ENCODE results near the gene PDE7B.
A peak's percentile ranks its signal among the peaks of the same experiment; 100 is the strongest.
"Not testable (repeated sequence)": the region's sequence is repeated elsewhere in the genome, so short reads cannot be mapped to it uniquely, and the experiment has no call there.

Gene PDE7B

GRCh38 chr6:135850882-135851281, 619 bp upstream of the PDE7B start:
- DNase-seq (ENCODE audit: low read depth), result no peak

- no peak for DNase-seq (ENCODE audit: low read depth)
Measured at GRCh38 chr6:135852746-135853145, 1.2 kb downstream of the PDE7B start.

- DNase-seq (ENCODE audit: low read depth), result no peak
Measured at GRCh38 chr6:135853227-135853626, 1.7 kb downstream of the PDE7B start.

GRCh38 chr6:135853986-135854385, 2.5 kb downstream of the PDE7B start:
- DNase-seq (ENCODE audit: low read depth), result no peak

GRCh38 chr6:135854799-135855198, 3.3 kb downstream of the PDE7B start:
- DNase-seq (ENCODE audit: low read depth), result no peak

GRCh38 chr6:135858931-135859330, 7.4 kb downstream of the PDE7B start:
- DNase-seq (ENCODE audit: low read depth), result no peak

GRCh38 chr6:135860361-135860760, 8.9 kb downstream of the PDE7B start:
- no peak for DNase-seq (ENCODE audit: low read depth)

- no peak for DNase-seq (ENCODE audit: low read depth)
Measured at GRCh38 chr6:135861189-135861588, 9.7 kb downstream of the PDE7B start.

GRCh38 chr6:135864929-135865328, 13.4 kb downstream of the PDE7B start:
- not testable (repeated sequence) for DNase-seq (ENCODE audit: low read depth)

- DNase-seq (ENCODE audit: low read depth), result no peak
Measured at GRCh38 chr6:135866445-135867123, 15.1 kb downstream of the PDE7B start.

- DNase-seq (ENCODE audit: low read depth), result no peak
Measured at GRCh38 chr6:135867332-135867731, 15.8 kb downstream of the PDE7B start.

- no peak for DNase-seq (ENCODE audit: low read depth)
Measured at GRCh38 chr6:135869857-135870256, 18.4 kb downstream of the PDE7B start.

- no peak for DNase-seq (ENCODE audit: low read depth)
Measured at GRCh38 chr6:135870722-135871121, 19.2 kb downstream of the PDE7B start.

GRCh38 chr6:135871296-135871695, 19.8 kb downstream of the PDE7B start:
- DNase-seq (ENCODE audit: low read depth), result no peak

GRCh38 chr6:135871878-135872277, 20.4 kb downstream of the PDE7B start:
- no peak for DNase-seq (ENCODE audit: low read depth)

GRCh38 chr6:135875446-135875845, 23.9 kb downstream of the PDE7B start:
- no peak for DNase-seq (ENCODE audit: low read depth)

- no peak for DNase-seq (ENCODE audit: low read depth)
Measured at GRCh38 chr6:135876058-135876457, 24.6 kb downstream of the PDE7B start.

GRCh38 chr6:135877666-135878065, 26.2 kb downstream of the PDE7B start:
- no peak for DNase-seq (ENCODE audit: low read depth)

- peak; percentile 48 for DNase-seq (ENCODE audit: low read depth)
Measured at GRCh38 chr6:135880066-135880972, 28.8 kb downstream of the PDE7B start.

- DNase-seq (ENCODE audit: low read depth), result no peak
Measured at GRCh38 chr6:135883045-135883444, 31.5 kb downstream of the PDE7B start.

GRCh38 chr6:135883536-135883935, 32.0 kb downstream of the PDE7B start:
- DNase-seq (ENCODE audit: low read depth), result no peak

GRCh38 chr6:135884136-135884535, 32.6 kb downstream of the PDE7B start:
- DNase-seq (ENCODE audit: low read depth), result no peak

GRCh38 chr6:135887069-135887468, 35.6 kb downstream of the PDE7B start:
- DNase-seq (ENCODE audit: low read depth), result no peak
